HG02623 (cell line): ENCODE results near the gene C9orf85.
A peak's percentile ranks its signal among the peaks of the same experiment; 100 is the strongest.

Source experiments
- ATAC-seq: cut with Tn5 transposase; IDR thresholded peaks from one replicate; pipeline ENCODE4 v1.9.1; 2021; ENCODE audit warnings: moderate library complexity; ENCODE audit not compliant: unreplicated experiment

Gene C9orf85

DNA sequence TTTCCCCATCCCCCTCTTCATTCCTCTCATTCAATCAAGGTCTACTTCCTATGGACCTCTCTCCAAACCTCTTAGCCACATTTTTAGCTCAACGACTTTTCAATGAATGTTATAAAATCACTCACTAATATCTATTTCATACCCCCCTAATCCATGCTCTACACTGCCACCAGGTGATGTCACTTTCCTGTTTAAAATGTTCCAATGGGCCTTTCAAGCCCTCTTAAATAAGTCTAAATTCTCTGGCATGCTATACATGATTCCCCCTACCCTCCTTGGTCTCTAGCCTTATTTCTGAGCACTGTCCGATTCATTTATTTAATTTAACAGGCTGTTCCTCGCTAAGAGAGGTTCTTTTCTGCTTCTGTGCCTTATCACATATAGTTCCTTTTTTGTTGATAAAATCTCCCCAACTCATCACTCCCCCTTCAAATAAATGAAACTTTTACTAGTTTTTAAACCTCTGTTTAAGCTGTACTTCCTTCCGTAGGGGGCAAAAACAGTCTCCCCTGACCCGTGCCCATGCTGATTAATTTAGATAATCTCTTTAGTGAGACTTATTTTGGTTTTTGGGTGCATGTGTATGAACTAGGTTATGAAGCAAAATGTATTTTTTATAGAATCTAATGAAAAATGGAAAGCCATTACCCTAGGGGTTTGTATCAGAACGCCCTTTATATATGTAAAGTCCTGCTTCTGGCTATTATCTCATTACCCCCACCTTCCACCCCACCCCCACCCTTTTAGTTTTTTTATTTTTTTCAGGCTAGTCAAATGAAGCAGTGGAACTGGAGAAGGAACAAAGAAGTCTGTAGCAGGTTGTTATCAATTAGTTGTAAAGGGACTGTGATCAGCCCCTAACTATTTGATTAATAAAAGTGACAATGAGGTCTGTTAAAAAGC is 9.5 kb upstream of the C9orf85 start:
- ATAC-seq: no peak

DNA sequence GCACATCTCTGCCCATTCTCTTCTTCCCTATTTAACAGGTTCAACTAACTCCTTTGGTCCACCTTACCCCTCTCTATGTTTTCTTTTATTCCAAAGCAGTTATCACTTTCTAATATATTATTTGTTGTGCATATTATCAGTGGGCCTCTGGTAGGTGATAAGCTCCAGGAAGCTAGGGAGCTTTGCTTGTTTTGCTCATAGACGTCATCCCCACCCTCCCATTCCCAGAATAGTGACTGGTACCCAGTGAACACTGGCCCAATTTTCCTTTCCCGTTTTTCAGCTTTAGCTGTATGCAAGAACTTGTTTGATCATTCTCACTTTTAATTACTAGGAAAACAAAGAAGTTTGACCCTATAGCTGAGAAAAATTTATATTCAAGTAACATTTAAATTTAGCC is 7.4 kb upstream of the C9orf85 start:
- ATAC-seq: no peak

DNA sequence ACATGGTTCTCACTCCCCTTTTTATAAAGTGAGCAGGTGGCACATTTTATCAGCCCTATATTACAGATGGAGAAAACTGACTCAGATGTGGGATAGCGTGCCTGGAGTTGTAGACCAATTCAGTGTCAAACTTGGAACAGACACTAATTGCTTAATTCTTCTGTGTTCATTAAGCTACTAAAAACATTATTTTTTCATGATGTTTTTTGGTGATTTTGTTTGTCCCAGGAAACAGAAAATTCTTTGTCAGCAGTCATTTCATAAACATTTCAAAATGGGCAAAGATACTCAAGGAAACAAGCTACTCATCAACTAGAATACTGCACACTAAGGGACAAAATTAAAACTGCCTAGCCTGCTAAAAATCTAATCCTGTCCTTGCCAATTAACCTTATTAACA is 2.6 kb upstream of the C9orf85 start:
- no peak for ATAC-seq

DNA sequence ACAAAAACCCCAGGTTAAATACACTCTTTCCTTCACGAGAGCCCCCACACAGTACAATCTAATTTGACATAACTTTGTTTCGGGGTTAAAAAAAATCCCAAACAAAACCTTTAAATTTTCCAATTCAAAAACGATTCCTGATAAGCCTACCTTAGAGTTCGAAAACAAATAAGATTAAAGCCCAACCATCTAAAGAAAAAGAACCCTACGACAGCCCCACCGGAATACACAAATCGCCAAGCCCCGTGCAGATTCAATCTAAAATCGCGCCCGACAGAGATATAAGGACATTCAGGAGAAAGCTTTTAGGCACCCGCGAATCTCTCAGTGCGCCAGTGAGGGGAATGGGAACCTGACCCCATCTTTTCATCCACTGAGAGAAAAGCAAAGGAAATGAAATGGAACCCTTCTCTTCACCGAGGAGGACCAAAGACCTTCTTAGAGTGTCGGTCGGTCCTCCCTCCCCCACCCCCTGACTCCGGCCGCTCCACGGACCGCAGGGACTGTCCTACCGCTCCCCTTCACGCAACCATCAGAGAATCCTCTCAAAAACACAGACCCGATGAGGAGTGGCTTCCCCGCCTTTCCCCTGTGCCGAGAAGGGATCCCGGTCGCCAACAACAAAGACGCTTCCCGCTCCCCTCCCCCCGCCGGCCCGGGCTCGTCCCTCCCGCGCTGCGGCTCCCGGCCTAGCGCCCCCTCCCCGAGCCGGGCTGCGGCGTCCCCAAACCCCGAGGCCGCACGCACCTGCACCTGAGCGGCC is 1.4 kb upstream of the C9orf85 start:
- peak; percentile 3 for ATAC-seq

DNA sequence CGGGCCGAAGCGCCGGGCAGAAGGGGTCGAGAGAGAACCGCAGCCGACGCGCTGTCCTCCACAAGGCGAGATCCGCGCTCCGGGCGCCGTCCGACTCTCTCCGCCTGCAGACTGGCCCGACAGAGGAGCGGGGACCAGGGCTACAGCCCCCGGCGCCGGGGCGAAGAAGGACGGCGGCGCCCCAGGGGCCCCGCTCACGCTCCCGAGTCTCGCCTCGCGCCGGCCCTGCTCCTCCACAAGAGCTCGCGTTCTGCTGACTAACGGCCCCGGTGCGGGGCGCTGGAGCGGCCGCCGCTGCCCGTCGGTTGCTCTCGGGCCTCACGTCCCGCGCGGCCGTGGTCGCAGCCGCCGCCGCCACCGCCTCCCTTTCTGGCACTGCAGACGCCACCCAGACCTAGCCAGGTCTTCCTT is 784 bp upstream of the C9orf85 start:
- peak; percentile 10 for ATAC-seq

DNA sequence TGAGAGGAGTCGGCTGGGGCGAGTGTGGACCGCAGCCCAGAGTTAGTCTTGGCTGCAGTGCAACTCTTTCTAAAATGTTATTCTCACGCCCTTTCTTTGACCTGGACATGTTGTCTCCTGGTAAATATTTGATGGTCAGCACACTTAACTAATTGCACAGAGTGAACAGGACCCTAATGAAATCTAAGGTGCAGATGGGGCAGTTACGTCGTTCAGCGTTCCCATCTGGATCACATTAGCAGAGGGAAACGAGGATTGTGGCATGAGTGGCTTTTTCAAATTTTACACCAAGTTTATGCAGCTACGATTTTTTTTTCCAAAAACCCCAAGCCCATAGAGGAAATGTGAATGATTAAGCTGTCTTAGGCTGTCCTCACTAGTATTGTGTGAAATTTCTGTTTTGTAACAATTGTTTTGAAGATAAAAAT is 483 bp downstream of the C9orf85 start:
- ATAC-seq: no peak

DNA sequence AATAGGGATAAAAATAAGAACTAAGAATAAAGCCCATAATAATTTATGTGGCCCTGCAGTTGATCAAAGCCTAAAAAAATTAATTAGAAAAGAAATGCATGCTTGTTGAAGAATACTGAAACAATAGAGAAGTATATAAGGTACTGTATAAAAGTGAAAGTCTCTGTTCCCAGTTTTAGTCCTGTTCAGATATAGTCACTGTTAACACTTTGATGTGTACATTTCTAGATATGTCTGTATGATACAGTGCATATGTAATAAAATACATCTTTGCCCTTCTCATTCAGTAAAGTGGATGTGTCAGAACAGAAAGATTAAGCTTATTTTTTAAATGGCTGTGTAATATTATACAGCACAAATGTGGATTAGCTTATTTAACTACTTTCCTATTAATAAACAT is 4.1 kb downstream of the C9orf85 start:
- no peak for ATAC-seq

DNA sequence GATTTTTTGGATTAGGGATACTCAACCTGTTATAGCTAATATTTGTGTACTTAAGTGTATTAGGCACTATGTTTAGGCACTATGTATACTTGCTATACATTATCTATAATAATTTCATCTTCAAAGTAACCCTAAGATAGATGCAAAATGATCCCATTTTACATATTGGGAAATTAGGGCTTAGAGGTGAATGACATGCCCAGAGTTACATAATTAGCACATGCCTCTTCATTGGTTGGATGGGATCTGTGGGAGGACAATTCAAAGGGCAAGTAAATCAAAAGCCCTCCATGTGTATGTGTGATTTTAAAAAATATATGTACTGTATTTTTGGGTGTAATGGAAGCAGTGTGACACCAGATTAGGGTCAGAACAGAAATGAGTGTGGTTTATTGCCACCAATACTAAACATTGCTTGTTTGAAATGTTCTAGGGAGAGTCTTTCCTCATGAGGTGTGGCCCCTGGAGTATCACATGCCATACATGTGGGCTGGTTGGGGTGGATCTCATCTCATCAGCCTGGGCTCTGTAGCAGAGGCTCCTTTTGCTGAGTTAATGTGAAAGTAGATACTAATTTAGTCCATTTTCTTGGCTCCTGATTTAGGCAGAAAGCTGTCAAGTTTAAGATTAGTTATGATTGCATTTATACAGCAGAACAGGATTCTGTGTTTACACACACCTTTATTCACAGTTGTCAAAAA is 5.5 kb downstream of the C9orf85 start:
- peak; percentile 76 for ATAC-seq

DNA sequence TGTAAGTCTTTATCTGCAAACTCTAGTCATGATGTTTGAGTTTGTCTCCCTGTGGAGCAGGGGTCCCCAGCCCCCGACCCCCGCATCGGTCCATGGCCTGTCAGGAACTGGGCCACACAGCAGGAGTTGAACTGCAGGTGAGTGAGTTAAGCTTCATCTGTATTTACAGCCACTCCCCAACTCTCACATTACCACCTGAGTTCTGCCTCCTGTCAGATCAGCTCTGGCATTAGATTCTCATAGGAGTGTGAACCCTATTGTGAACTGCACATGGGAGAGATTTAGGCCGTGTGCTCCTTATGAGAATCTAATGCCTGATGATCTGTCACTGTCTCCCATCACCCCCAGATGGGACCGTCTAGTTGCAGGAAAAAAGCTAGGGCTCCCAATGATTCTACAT is 7.0 kb downstream of the C9orf85 start:
- ATAC-seq: no peak

DNA sequence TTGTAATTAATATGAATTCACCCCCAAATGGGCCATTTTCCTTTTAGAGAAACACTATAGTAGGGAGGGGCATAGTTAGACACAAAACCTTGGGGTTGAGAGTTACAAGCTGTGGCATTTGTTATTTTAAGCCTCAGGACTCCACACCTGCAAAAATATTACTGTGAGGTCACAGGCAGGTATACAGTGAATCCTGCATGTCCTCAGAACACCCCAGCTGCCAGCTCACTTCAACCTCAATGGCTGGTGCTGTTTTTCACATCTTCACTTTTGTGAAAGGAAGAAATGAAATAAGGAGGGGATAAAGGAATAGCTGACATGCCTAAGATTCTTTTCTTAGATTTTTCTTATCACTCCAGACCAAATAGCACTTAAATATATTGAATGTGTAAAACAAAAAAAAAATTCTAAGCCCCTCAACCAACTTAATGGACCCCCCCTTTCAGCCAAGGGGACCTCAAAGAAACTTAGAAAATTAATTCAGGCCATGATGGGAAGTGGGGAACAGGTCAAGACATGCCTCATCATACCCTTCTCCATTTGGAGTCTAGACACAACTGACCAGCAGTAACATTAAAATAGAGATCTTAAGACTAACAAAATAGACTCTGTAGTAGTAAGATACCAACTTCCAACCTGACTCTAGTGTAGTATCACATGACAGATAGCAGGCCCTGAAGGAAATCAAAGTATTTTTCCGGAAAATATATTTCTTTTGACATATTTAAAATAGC is 9.2 kb downstream of the C9orf85 start:
- no peak for ATAC-seq

DNA sequence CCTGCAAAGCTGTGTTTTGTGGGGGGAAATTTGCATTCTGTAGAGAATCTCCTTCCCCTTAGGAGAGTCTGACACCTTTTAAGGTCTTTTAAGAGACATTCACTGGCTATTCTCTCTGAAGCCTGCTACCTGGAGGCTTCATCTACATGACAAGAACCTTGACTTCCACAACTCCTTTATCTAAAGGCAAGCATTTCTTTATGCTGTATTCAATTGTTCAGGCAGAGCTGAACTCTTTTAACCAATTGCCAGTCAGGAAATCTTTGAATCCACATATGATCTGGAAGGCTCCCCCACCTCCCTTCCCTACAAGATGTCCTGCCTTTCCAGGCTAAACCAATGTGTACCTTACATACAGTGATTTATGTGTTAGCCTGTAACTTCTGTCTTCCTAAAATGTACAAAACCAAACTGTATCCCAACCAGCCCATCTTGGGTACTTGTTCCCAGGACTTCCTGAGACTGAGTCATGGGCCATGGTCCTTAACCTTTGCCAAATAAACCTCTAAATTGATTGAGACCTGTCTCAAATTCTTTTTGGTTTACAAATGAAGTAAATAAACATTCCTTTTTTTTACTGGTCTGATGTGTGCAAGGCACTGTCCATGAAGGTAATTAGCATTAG is 9.9 kb downstream of the C9orf85 start:
- ATAC-seq: no peak

DNA sequence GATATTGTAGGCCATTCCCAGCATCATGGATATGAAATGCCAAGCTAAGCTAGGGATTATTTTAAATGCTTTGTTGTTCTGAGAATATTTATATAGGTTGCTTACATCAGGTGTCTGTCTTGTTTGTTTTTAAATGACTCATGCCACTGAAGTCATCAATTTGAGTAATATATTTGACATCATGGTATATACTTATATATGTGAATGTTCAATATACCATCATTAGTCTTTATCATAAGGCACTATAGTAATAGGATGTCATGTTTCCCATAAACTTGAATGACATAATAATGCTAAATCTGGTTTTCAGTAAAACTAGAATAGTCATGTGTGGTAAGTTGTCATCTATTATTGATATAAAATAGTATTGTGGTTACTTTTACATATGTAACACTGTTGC is 13.1 kb downstream of the C9orf85 start:
- ATAC-seq: no peak

DNA sequence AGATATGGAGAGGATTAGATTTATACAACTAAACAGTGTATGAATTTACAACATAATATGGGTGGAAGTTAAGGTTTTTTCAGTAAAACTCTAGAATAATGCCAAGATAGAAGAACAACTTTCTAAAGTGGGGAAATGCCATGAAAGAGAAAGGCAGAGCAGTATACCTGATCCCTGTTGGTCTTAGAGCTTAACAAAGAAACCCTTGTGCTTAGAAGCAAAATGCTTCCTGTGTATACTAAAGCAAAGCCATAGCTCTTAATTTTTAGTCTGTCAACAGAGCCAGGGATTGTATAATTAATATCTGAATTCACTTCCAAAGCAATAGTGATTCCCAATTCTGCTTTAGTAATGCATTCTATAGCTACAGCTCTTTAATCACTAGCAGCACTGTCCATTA is 14.4 kb downstream of the C9orf85 start:
- ATAC-seq: no peak

DNA sequence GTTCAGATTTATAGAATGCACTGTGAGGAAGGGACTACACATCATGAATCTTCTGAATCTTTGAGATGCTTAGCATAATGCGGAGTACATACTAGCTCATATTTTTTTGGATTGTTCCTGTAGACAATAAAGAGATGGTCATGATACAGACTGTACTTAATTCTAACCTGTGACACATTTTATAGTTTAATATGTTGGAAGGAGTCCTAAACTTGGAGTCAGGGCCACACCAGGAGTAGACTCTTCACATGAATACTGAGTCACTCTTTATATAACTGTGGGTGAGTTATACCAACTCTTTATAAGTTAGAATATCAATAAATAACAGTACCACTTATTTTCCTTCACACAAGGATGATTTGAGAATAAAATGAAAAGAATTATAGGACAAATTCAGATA is 16.9 kb downstream of the C9orf85 start:
- ATAC-seq: no peak

DNA sequence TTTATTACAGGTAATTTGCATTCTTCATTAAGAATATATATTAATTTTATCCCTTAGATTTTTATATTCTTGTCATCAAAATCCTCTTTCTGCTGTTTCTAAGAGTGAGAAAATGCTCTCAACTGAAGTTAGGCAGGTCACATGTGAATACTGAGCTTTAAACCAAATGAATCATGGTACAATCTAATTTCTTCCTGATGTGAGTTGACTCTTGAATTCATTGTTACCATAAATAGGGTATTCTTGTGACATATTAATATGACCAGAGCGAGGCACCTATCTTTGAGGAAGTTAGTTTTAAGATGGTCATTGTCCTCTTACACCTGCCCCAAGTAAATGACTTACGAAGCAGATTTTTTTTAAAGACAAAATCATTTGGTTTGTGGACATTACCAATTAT is 17.4 kb downstream of the C9orf85 start:
- ATAC-seq: no peak

DNA sequence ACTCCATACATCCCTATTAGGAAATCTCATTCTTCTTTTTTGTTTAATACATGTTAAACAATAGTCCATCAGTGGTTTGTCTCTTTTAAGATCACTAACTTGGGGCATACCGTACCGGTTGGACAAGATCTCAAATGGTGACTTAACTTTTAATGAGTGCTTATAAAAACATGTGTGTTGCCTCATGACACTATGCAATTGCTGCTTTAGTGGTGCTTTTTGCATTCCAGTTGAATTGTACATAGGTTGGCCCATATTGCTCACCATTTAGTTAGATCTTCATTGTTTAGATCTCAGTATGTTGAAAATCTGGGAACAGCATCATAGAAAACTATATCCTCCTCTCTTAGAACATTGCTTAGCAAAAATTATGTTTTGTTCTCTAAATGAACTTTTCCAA is 17.8 kb downstream of the C9orf85 start:
- no peak for ATAC-seq

DNA sequence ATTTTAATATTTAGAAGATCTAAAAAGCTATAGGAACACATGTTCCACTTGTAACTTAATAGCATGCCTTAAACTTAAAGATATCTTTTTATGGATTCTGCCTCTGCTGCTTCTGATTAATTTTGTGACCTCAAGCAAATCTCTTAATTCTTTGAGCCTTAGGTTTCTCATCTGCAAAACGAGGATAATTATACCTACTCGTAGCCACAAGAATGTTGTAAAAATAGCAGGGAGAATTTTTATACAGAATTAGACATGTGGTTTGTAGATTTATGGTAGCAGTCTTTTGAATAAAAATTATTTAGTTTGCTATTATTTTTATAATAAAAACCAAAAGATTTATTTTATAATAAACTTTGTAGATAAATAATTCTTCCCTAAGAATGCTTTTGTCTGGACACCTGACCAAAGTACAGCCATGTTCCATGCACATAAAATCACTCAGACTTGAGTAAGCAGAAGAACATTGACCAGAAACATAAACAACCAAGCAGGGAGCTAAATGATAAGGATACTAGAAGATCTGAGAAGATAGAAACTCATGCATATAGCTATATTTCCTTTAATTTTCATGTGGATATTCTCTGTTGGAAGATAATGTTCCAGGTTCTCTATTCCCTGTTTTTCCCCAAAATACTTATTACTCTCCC is 18.5 kb downstream of the C9orf85 start:
- no peak for ATAC-seq

DNA sequence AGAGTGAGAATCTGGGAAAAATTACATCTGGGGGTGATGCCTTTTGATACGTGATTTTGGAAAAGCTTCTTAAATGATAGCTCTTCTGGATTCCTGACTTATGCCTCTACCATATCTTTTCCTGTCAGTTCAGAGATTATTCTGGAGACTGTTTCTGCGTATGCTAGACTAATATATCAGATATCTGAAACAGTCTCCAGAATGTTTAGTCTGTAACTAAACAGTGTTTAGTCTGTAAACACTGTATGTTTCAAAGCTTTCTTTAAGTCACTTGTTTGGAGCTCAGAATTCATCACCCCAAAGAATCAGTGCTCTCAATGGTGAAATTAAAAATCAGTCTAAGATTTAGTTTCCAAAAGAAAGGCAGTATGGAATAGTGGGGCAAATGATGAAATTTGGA is 19.7 kb downstream of the C9orf85 start:
- ATAC-seq: no peak

DNA sequence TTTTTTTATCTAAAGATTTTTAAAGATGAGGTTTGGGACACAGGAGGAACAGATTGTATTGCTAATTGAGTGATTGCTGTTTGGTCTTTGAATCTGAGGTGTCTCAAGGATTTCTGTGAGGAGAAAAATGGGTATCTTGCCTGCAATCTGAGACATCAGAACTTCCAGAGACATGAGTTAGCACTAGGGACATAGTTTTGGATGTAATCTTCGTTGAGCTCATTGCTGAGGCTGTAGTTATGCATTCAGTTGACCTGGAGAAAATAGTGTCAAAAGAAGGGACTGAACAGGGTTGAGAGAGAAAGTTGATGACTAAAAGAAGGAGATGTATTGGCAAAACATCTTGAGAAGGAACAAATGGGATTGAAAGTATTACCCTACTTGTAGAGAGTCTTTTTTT is 24.6 kb downstream of the C9orf85 start:
- ATAC-seq: no peak

DNA sequence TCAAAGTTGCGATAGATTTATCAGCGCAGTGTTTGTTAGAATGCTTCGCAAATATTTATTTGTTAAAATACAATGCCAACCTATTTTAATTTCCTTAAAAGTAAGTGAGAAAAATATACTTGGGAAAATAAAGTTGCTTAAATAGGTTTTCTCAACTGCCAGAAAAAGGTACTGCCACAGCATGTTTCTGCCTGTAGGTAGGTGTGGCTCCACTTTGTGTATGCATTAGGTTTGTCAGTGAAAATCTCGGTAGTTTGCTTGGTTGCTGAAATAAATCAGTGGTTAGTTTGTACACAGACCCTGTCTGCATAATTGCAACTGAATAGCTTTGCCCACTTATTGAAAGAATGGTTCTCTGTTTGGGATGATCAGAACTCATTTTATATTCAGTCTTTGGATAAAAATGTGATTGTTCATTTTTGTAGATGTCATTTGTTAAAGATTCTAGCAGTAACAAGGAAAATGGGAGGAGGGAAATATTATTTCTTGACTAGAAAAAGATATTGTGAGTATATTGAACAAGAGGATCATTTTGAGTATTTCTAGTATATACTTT is 25.7 kb downstream of the C9orf85 start:
- no peak for ATAC-seq
